Gastroesophageal sphincter (tissue), 4 donors: Measurements from ENCODE around the gene CFP. TPM values are rescaled to one million over a fixed set of nuclear protein-coding genes. Genes with fewer than 3 reads are reported as not detected.
"Not testable (repeated sequence)": the region's sequence is repeated elsewhere in the genome, so short reads cannot be mapped to it uniquely, and the experiment has no call there.

Experiments
- ATAC-seq: fragments of 150-250 bp; one replicate; pipeline ENCODE4 v1.9.1; 2016; ENCODE audit warnings: mild to moderate bottlenecking, moderate library complexity
- H3K27ac ChIP-seq, 4 donors: fragments of 200-600 bp; sonication (generic) in 3 of 4; 1 replicate in 3 of 4; 2 replicates in 1 of 4; pipeline ENCODE4 v1.5.1; 2016 to 2019
- H3K27me3 ChIP-seq: fragments of 200-600 bp; sonication (generic); one replicate; pipeline ENCODE4 v1.5.1; 2019
- H3K36me3 ChIP-seq, 2 donors: fragments of 200-600 bp; sonication (generic); one replicate each; pipeline ENCODE4 v1.5.1; 2019; ENCODE audit warnings: control low read depth in 1 of 2
- H3K4me1 ChIP-seq, 3 donors: fragments of 200-600 bp; sonication (generic); 1 replicate in 2 of 3; 2 replicates in 1 of 3; pipeline ENCODE4 v1.5.1; 2016 to 2019; ENCODE audit warnings: control low read depth in 2 of 3
- H3K4me3 ChIP-seq, 2 donors: fragments of 200-600 bp; sonication (generic); one replicate each; pipeline ENCODE4 v1.5.1; 2019; ENCODE audit warnings: mild to moderate bottlenecking in 1 of 2, moderate library complexity in 1 of 2
- H3K9me3 ChIP-seq, 3 donors: fragments of 200-600 bp; sonication (generic); one replicate each; pipeline ENCODE4 v1.5.1; 2017 to 2019; ENCODE audit warnings: control low read depth in 2 of 3
- EP300 ChIP-seq: sonication (generic); formaldehyde crosslinking; IDR thresholded peaks from one replicate; pipeline ENCODE4 v1.6.1; 2017; ENCODE audit warnings: antibody characterized with exemption, mild to moderate bottlenecking
- POLR2A ChIP-seq, 2 donors: fragments of 450-650 bp; IDR thresholded peaks; one replicate each; pipeline ENCODE4 v1.6.1; 2017; ENCODE audit warnings: antibody characterized with exemption in 2 of 2, mild to moderate bottlenecking in 2 of 2, moderate library complexity in 1 of 2
- POLR2AphosphoS5 ChIP-seq: sonication (generic); formaldehyde crosslinking; IDR thresholded peaks from one replicate; pipeline ENCODE4 v1.6.1; 2017; ENCODE audit warnings: antibody characterized with exemption
- WGBS, 2 donors: methylation state at CpG; one replicate each; pipeline ENCODE4 v1.1.5; 2018; ENCODE audit warnings: low coverage in 1 of 2; 5-methylcytosine and 5-hydroxymethylcytosine counted together
- total RNA-seq, 4 donors: library from RNA; depleted of rRNA; stranded (reverse); fragments of >200 nt; gene quantifications; one replicate each; pipeline ENCODE4 v1.1.0, GENCODE V29; 2016
- TF ChIP-seq, protein P1 (sequence below), 4 experiments: fragments of 200-600 bp in 2 of 4; fragments of 450-650 bp in 2 of 4; sonication (generic) in 1 of 4; IDR thresholded peaks; one replicate each; pipeline ENCODE4 v1.5.1; 2017 to 2019; ENCODE audit warnings: antibody characterized with exemption in 4 of 4, mild to moderate bottlenecking in 2 of 4, moderate library complexity in 2 of 4

CFP gene
- total RNA-seq, 4 donors from 2014 or later = 0.78 to 18.4 (median 4.7) TPM

GRCh38 chrX:47611489-47611888 lies 18.2 kb downstream of the CFP start:
- H3K4me3 ChIP-seq = no peak overlapping the region
- TF ChIP-seq, protein P1, sequence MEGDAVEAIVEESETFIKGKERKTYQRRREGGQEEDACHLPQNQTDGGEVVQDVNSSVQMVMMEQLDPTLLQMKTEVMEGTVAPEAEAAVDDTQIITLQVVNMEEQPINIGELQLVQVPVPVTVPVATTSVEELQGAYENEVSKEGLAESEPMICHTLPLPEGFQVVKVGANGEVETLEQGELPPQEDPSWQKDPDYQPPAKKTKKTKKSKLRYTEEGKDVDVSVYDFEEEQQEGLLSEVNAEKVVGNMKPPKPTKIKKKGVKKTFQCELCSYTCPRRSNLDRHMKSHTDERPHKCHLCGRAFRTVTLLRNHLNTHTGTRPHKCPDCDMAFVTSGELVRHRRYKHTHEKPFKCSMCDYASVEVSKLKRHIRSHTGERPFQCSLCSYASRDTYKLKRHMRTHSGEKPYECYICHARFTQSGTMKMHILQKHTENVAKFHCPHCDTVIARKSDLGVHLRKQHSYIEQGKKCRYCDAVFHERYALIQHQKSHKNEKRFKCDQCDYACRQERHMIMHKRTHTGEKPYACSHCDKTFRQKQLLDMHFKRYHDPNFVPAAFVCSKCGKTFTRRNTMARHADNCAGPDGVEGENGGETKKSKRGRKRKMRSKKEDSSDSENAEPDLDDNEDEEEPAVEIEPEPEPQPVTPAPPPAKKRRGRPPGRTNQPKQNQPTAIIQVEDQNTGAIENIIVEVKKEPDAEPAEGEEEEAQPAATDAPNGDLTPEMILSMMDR (IDR thresholded peaks at IDR 0.05) = no peak
- TF ChIP-seq POLR2AphosphoS5 (no peak), POLR2A (IDR thresholded peaks at IDR 0.05) (no peak), EP300 (no peak)
- no peaks in the 10 kb centered on the region for H3K36me3 ChIP-seq
- no peaks in the 10 kb centered on the region for H3K4me1 ChIP-seq
- H3K9me3 ChIP-seq = no peaks in the 10 kb centered on the region
- no peak overlapping the region for H3K27ac ChIP-seq
- WGBS, 2 donors = 67 to 100% methylated on average over 1 to 2 of the region's 2 CpGs
- H3K27me3 ChIP-seq = no peaks in the 10 kb centered on the region
- no peak for ATAC-seq

DNA sequence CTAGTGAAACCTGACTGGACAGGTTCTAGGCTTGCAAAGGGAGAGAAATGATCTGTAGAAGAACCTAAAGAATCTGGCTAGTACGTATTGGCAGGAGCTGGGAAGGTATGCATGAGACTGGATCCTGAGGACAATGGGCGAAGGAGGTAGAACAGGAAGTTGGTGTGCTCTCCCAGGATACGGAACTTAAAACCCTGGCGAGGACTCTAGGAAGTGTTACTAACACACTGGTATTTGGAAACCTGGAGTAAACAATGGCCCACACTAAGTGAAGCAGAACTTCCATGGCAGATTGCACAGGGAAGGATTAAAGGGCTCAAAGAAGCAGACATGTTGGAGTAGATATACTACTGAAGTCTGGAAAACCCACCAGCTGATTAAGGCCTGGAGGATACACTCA lies 19.2 kb downstream of the CFP start:
- Histone ChIP-seq H3K27ac (no peak overlapping the region), H3K9me3 (no peaks in the 10 kb centered on the region), H3K4me1 (no peaks in the 10 kb centered on the region), H3K36me3 (no peaks in the 10 kb centered on the region), H3K4me3 (no peak overlapping the region), H3K27me3 (no peaks in the 10 kb centered on the region)
- TF ChIP-seq POLR2A (IDR thresholded peaks at IDR 0.05) (no peak), EP300 (no peak), POLR2AphosphoS5 (no peak)
- TF ChIP-seq, protein P1 (IDR thresholded peaks at IDR 0.05) = no peak
- WGBS, 2 donors = 57 to 83% methylated on average over 1 to 4 of the region's 4 CpGs
- no peak for ATAC-seq

DNA sequence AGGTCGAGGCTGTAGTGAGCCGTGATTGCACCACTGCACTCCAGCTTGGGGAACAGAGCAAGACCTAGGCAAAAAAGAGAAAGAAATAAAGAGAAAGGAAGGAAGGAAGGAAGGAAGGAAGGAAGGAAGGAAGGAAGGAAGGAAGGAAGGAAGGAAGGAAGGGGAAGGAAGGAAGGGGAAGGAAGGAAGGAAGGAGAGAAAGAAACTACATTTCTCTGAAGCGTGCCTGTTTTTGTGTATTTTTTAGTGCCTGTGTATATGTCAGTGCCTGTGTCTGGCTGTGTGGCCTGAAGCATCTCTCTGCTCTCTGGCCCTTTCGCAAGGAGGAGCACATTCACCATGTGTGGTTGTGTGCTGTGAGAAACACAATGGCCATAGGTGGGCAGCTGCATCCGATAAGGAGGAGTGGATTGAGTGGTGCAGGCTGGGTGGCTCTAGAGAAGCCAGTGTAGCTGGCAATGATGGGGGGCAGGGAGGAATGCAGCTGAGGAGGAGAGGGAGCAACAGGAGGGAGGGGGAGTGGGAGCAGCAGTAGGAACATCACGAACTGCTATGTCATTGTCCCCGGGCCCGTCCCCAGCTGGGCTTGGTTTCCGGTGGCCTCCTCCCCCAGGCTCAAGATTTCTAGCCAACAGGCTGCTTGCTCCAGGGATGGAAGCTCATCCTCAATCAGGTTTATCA lies 21.5 kb downstream of the CFP start:
- ATAC-seq = no peak
- 37 to 53% methylated on average over 2 to 3 of the region's 9 CpGs for WGBS, 2 donors

DNA sequence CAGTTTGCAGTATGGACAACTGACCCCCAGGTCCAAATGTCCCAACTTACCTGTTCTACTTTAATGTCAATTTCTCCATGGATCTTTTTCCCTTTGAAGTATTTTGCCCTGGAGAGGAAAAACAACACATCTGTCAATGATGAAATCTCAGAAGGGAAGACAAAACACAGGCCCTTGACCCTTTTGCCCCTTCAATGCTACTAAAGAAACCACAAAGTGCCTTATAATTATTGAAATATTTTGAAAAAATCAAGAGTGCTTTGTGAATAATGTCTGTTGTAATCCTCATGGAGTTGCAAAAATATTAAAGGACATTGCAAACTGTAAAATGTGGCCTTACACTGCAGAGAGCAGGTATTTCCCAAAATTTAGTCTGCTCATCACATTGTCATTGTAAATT lies 22.6 kb downstream of the CFP start:
- Histone ChIP-seq H3K36me3 (no peaks in the 10 kb centered on the region), H3K9me3 (no peaks in the 10 kb centered on the region), H3K4me3 (no peak overlapping the region), H3K27ac (no peak overlapping the region), H3K4me1 (no peaks in the 10 kb centered on the region), H3K27me3 (no peaks in the 10 kb centered on the region)
- TF ChIP-seq EP300 = no peak
- no peak for TF ChIP-seq POLR2A (IDR thresholded peaks at IDR 0.05)
- TF ChIP-seq, protein P1 (IDR thresholded peaks at IDR 0.05) = no peak
- no peak for TF ChIP-seq POLR2AphosphoS5
- no peak for ATAC-seq

More for the DNA sequence above, 21.5 kb downstream of the CFP start:
- H3K4me3 ChIP-seq = no peak overlapping the region
- H3K4me1 ChIP-seq = no peaks in the 10 kb centered on the region
- TF ChIP-seq POLR2A (IDR thresholded peaks at IDR 0.05) = no peak
- no peak for TF ChIP-seq POLR2AphosphoS5
- TF ChIP-seq EP300 = no peak
- TF ChIP-seq, protein P1 (IDR thresholded peaks at IDR 0.05) = no peak
- H3K9me3 ChIP-seq = no peaks in the 10 kb centered on the region
- no peak overlapping the region for H3K27ac ChIP-seq
- H3K36me3 ChIP-seq = no peaks in the 10 kb centered on the region
- H3K27me3 ChIP-seq = no peaks in the 10 kb centered on the region

GRCh38 chrX:47605024-47605423 lies 24.7 kb downstream of the CFP start:
- no peak for ATAC-seq
- no peak overlapping the region for H3K27ac ChIP-seq
- no peaks in the 10 kb centered on the region for H3K36me3 ChIP-seq
- no peaks in the 10 kb centered on the region for H3K27me3 ChIP-seq
- TF ChIP-seq POLR2AphosphoS5 (no peak), POLR2A (IDR thresholded peaks at IDR 0.05) (no peak), EP300 (no peak)
- TF ChIP-seq, protein P1 (IDR thresholded peaks at IDR 0.05) = no peak
- no peaks in the 10 kb centered on the region for H3K9me3 ChIP-seq
- H3K4me3 ChIP-seq = no peak overlapping the region
- WGBS, 2 donors = 57% methylated on average over 3 of the region's 9 CpGs; no CpG with 5 or more reads in 1 of the 2 donors
- no peaks in the 10 kb centered on the region for H3K4me1 ChIP-seq

GRCh38 chrX:47603125-47603524 lies 26.6 kb downstream of the CFP start:
- H3K27me3 ChIP-seq, H3K4me3 ChIP-seq, H3K36me3 ChIP-seq, H3K4me1 ChIP-seq, H3K27ac ChIP-seq, H3K9me3 ChIP-seq, ATAC-seq: not testable (repeated sequence)
- WGBS, 2 donors = 91 to 94% methylated on average over 4 of the region's 4 CpGs
